Progenitor cell of endocrine pancreas (in vitro differentiated cells): Measurements from ENCODE around the gene PLOD3. TPM values are rescaled to one million over a fixed set of nuclear protein-coding genes. Genes with fewer than 3 reads are reported as not detected.

Experiments
- DNase-seq: peaks from one replicate; pipeline ENCODE4 v3.0.0; 2021; ENCODE audit warnings: low spot score; ENCODE audit not compliant: unreplicated experiment
- H3K27ac Mint-ChIP-seq: 2 replicates; pipeline ENCODE4 v1.8.0; 2021; ENCODE audit warnings: mild to moderate bottlenecking, moderate library complexity, mixed read lengths
- H3K27me3 Mint-ChIP-seq: 2 replicates; pipeline ENCODE4 v1.8.0; 2021; ENCODE audit warnings: mixed read lengths
- H3K36me3 Mint-ChIP-seq: 2 replicates; pipeline ENCODE4 v1.8.0; 2022; ENCODE audit warnings: mixed read lengths; ENCODE audit not compliant: insufficient read depth
- H3K4me1 Mint-ChIP-seq: 2 replicates; pipeline ENCODE4 v1.8.0; 2021; ENCODE audit warnings: low read depth, mixed read lengths
- H3K4me3 Mint-ChIP-seq: 2 replicates; pipeline ENCODE4 v1.8.0; 2021; ENCODE audit warnings: low read depth, mild to moderate bottlenecking, moderate library complexity, mixed read lengths
- H3K9me3 Mint-ChIP-seq: 2 replicates; pipeline ENCODE4 v1.8.0; 2021; ENCODE audit warnings: low read depth, mixed read lengths
- total RNA-seq: library from RNA; stranded (reverse); gene quantifications from 2 replicates; pipeline ENCODE4 v1.2.1, GENCODE V29; 2021
- TF ChIP-seq, protein P1 (sequence below): fragments of 200-600 bp; sonication (generic); IDR thresholded peaks from one replicate; pipeline ENCODE4 v1.5.0; 2021; ENCODE audit warnings: antibody characterized with exemption, mild to moderate bottlenecking; ENCODE audit not compliant: unreplicated experiment

Gene PLOD3
- total RNA-seq, 1 donor from 2014 or later = 89.8 TPM

GRCh38 chr7:101233907-101234547 lies 16.6 kb upstream of the PLOD3 start:
- Mint-ChIP-seq H3K27me3 (no peaks in the 10 kb centered on the region), H3K27ac (no peak overlapping the region), H3K36me3 (peaks cover 7% of the 10 kb centered on the region), H3K4me3 (no peak overlapping the region), H3K4me1 (peaks cover 28% of the 10 kb centered on the region), H3K9me3 (no peaks in the 10 kb centered on the region)
- TF ChIP-seq, protein P1, sequence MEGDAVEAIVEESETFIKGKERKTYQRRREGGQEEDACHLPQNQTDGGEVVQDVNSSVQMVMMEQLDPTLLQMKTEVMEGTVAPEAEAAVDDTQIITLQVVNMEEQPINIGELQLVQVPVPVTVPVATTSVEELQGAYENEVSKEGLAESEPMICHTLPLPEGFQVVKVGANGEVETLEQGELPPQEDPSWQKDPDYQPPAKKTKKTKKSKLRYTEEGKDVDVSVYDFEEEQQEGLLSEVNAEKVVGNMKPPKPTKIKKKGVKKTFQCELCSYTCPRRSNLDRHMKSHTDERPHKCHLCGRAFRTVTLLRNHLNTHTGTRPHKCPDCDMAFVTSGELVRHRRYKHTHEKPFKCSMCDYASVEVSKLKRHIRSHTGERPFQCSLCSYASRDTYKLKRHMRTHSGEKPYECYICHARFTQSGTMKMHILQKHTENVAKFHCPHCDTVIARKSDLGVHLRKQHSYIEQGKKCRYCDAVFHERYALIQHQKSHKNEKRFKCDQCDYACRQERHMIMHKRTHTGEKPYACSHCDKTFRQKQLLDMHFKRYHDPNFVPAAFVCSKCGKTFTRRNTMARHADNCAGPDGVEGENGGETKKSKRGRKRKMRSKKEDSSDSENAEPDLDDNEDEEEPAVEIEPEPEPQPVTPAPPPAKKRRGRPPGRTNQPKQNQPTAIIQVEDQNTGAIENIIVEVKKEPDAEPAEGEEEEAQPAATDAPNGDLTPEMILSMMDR = no peak
- no peak for DNase-seq

- no peaks in the 10 kb centered on the region for H3K9me3 Mint-ChIP-seq
- peaks cover 17% of the 10 kb centered on the region for H3K4me1 Mint-ChIP-seq
- peak overlapping the region; percentile 69 for H3K4me3 Mint-ChIP-seq
- peak; percentile 36 for DNase-seq
- peak overlapping the region; percentile 95 for H3K27ac Mint-ChIP-seq
- TF ChIP-seq, protein P1 = no peak
- peaks cover 6% of the 10 kb centered on the region for H3K36me3 Mint-ChIP-seq
- H3K27me3 Mint-ChIP-seq = no peaks in the 10 kb centered on the region
Observed at GRCh38 chr7:101232141-101232850, 14.9 kb upstream of the PLOD3 start.

DNA sequence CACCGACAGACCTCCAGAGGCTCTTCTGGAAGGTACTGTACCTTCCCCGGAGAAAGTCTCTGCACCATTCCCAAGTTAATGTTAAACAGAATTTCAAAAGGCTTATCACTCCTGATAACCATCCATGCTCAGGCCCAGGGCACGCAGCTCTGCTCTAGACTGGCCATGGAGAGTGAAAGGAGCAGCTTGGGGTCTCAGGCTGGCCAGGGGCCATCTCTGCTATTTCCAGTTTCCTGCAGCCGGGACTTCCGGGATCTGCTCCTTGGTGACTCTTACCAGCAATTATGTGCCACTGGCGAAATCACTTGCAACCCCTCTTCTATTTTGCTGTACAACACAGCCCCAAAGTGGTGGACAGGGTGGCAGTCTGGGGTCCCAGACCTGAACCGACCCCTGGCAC lies 14.3 kb upstream of the PLOD3 start:
- Mint-ChIP-seq H3K4me3 (peak overlapping the region; percentile 69), H3K4me1 (peaks cover 17% of the 10 kb centered on the region), H3K36me3 (peaks cover 8% of the 10 kb centered on the region), H3K27ac (peak overlapping the region; percentile 95), H3K27me3 (no peaks in the 10 kb centered on the region), H3K9me3 (no peaks in the 10 kb centered on the region)
- TF ChIP-seq, protein P1 = no peak
- DNase-seq = no peak

DNA sequence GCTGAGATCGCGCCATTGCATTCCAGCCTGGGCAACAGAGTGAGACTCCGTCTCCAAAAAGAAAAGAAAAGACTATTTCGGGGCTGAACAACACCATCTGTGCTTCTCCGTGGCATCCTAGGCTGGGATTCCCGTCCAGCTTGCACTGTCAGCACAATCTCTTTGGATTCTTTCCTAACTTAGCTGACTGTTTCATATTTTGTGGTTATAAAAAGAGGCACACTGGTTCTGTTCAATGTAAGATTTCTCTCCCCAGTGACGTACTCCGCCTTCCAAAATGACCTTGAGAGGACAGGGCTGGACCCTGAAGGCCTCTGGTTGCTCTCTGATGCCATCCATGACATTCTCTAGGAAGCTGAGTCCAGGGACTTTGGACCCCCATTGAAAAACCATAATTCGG lies 9.3 kb upstream of the PLOD3 start:
- Mint-ChIP-seq H3K36me3 (peaks cover 18% of the 10 kb centered on the region), H3K27ac (no peak overlapping the region)
- TF ChIP-seq, protein P1 = no peak

GRCh38 chr7:101225650-101226049 lies 8.3 kb upstream of the PLOD3 start:
- TF ChIP-seq, protein P1 = no peak
- H3K4me1 Mint-ChIP-seq = peaks cover 3% of the 10 kb centered on the region
- H3K36me3 Mint-ChIP-seq = peaks cover 19% of the 10 kb centered on the region
- H3K4me3 Mint-ChIP-seq = no peak overlapping the region
- no peak overlapping the region for H3K27ac Mint-ChIP-seq
- no peaks in the 10 kb centered on the region for H3K9me3 Mint-ChIP-seq
- no peak for DNase-seq
- H3K27me3 Mint-ChIP-seq = no peaks in the 10 kb centered on the region

More for the DNA sequence above, 9.3 kb upstream of the PLOD3 start:
- Mint-ChIP-seq H3K4me1 (peaks cover 9% of the 10 kb centered on the region), H3K4me3 (no peak overlapping the region), H3K9me3 (no peaks in the 10 kb centered on the region), H3K27me3 (no peaks in the 10 kb centered on the region)
- DNase-seq = no peak
